Stimulated activated CD8-positive, alpha-beta memory T cell treated with anti-CD3 and anti-CD28 coated beads, Interleukin-15, amount 100 ng/mL, for 1 hour (primary cell): ENCODE measurements around the gene PRPF8.
"Not testable (repeated sequence)": the region's sequence is repeated elsewhere in the genome, so short reads cannot be mapped to it uniquely, and the experiment has no call there.

Source experiments
- DNase-seq: peaks from one replicate; pipeline ENCODE4 v3.0.0-alpha.2; 2020; ENCODE audit warnings: low read depth

PRPF8 gene

DNA sequence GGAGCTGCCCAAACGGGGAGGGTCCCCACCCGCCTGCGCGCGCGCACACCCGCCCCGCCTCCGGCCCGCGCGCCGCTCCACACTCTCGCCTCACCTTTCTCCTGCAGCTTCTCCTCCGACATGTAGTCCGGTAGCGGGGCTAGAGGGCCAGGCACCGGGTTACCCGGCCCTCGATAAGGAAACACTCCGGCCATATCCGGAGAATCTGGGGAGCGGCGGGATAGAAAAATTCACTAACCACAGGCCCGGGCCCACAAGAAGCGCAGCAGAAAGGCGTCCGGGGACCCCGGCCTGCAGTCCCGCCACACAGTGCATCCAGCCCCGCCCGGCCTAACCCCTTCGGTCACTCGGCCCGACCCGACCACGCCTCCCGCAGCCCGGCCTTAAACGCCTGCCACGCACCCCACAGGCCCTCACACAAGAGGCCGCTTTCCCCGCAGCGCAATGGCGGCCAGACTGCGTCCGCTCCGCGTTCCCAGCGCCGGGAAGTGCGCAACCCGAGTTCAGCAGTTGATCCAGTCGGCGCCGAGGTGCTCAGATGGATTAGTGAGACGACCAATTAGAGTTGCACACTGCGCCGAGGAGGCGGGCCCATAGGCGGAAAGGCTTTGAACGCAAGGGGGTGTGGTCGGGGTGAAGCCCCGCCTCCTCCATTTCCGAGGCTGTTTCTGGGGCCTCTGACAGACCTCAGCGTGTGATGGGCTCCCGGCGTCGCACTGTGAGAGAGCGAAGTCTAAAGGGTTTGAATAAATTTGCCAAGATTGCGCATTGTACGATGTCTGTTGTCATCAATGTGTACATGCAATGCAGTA lies at the start of gene PRPF8:
TSS of gene PRPF8 (minus strand) at position 490 of the 812 bp plus-strand sequence. CDS start at position 194, 296 bp downstream.
- DNase-seq, result peak; percentile 97

GRCh38 chr17:1733759-1734158 lies 49.1 kb upstream of the PRPF8 start:
- DNase-seq, result no peak

- no peak for DNase-seq
Observed at GRCh38 chr17:1732833-1733321, 48.2 kb upstream of the PRPF8 start.

- no peak for DNase-seq
Observed at GRCh38 chr17:1732241-1732832, 47.7 kb upstream of the PRPF8 start.

DNA sequence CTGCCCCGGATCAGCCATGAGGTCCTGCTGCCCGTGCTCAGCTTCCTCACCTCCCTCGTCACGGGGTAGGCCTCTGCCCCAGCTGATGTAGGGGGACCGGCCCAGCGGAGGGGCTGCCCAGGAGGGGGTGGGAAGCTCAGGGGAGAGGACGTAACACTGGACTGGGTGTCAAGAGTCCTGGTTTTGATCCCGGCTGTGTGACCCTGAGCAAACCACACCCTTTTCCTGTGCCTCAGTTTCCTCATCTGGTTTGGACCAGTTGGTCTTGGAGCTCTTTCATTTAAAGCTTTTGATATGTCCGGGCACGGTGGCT lies 46.5 kb upstream of the PRPF8 start:
- no peak for DNase-seq

GRCh38 chr17:1730326-1731193 lies 45.9 kb upstream of the PRPF8 start:
- DNase-seq, result no peak

DNA sequence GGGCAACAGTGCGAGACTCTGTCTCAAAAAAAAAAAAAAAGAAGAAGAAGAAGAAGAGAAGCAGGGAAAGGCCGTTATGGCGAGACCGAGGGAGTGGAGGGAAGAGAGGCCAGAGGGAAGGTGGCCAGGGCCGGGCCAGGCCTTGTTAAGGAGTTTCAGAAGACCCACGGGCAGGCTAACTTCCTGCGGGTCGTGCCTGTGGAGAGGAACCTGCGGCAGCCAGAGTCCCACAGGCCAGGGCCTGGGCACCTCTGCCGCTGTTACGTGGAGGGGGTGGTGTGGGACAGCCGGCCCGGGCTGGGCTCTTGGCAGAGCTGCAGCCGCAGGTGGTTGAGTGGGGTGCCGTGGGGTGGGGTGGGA lies 45.3 kb upstream of the PRPF8 start:
- no peak for DNase-seq

- no peak for DNase-seq
Observed at GRCh38 chr17:1727876-1728630, 43.4 kb upstream of the PRPF8 start.

DNA sequence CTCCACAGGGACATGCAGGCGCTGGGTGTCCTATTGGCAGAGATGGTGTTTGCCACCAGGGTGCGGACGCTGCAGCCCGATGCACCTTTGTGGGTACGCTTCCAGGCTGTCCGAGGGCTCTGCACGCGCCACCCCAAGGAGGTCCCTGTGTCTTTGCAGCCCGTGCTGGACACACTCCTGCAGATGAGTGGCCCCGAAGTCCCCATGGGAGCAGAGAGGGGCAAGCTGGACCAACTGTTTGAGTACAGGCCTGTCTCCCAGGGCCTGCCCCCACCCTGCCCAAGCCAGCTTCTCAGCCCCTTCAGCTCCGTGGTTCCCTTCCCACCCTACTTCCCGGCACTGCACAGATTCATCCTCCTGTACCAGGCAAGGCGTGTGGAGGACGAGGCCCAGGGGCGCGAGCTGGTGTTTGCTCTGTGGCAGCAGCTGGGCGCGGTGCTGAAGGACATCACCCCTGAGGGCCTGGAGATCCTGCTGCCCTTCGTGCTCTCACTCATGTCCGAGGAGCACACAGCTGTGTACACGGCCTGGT lies 42.7 kb upstream of the PRPF8 start:
- DNase-seq, result no peak

DNA sequence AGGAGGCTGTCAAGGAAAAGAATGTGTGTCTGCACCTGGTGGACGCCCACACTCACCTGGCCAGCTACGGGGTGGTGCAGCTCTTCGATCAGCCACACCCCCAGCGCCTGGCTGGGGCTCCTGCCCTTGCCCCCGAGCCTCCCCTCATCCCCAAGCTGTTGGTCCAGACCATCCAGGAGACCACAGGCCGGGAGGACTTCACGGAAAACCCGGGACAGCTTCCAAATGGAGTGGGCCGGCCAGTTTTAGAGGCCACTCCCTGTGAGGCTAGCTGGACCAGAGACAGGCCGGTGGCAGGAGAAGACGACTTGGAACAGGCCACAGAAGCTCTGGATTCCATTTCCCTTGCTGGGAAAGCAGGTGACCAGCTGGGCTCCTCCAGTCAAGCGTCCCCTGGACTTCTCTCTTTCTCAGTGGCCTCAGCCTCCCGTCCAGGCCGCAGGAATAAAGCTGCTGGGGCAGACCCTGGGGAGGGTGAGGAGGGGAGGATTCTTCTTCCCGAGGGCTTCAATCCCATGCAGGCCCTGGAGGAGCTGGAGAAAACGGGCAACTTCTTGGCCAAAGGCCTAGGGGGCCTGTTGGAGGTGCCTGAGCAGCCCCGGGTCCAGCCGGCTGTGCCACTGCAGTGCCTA lies 42.1 kb upstream of the PRPF8 start:
- no peak for DNase-seq

- DNase-seq, result no peak
Observed at GRCh38 chr17:1725642-1726511, 41.2 kb upstream of the PRPF8 start.

DNA sequence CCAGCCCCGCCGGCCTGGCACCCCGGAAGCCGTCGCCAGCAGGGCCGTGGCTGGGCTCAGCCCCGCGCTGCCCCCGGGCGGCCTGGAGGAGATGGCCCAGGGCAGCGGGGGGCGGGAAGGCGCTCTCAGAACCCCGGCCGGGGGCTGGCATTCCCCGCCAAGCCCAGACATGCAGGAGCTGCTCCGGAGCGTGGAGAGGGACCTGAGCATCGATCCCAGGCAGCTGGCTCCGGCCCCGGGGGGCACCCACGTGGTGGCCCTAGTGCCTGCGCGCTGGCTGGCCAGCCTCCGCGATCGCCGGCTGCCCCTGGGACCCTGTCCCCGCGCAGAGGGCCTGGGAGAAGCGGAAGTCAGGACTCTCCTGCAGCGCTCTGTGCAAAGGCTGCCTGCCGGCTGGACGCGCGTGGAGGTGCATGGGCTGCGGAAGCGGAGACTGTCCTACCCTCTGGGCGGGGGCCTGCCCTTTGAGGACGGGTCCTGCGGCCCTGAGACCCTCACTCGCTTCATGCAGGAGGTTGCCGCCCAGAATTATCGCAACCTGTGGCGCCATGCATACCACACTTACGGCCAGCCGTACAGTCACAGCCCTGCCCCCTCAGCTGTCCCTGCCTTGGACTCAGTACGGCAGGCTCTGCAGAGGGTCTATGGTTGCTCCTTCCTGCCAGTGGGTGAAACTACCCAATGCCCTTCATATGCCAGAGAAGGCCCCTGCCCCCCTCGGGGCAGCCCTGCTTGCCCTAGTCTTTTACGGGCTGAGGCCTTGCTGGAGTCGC lies 40.4 kb upstream of the PRPF8 start:
- DNase-seq, result no peak

GRCh38 chr17:1724351-1724868 lies 39.7 kb upstream of the PRPF8 start, which contains the start of gene WDR81:
TSS of gene WDR81 (plus strand) at chr17:1724704. CDS start at chr17:1724960, 256 bp downstream.
- DNase-seq, result peak; percentile 70

GRCh38 chr17:1722022-1722421 lies 37.4 kb upstream of the PRPF8 start:
- not testable (repeated sequence) for DNase-seq

- DNase-seq, result peak; percentile 63
Observed at GRCh38 chr17:1720856-1721386, 36.3 kb upstream of the PRPF8 start.

DNA sequence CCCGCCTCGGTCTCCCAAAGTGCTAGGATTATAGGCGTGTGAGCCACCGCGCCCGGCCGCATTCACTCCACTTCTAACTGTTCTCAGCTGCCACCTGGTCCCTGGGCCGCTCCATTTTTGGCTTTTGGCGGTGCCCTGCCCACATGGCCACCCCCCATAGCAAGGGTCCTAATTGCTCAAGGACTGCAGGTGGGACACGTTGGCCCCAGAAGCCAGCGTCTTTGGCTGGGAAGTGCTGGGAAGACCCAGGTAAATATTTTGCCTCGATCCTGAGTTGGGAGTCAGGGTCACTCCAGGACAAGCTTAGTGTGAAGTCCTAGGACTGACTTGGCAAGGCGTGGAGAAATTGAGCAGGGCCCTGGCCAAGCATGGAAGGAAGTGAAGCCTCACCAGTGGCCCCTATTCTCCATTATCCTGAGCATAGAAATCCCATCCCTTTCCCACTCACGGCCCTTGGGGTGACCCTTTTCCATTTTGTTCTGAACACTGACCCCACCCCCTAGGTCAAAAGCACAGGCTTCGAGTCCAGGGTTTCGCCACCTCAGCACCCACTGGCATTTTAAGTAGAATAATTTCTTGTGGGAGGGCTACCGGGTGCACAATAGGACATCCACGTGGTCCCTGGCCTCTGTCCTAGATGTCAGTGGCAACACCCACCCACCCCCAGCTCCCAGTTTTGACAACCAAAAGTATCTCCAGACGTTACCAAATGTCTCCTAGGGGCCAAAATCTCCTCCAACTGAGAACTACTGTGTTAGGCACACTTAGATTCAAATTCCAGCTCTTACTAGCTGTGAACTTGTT lies 33.9 kb upstream of the PRPF8 start:
- no peak for DNase-seq

DNA sequence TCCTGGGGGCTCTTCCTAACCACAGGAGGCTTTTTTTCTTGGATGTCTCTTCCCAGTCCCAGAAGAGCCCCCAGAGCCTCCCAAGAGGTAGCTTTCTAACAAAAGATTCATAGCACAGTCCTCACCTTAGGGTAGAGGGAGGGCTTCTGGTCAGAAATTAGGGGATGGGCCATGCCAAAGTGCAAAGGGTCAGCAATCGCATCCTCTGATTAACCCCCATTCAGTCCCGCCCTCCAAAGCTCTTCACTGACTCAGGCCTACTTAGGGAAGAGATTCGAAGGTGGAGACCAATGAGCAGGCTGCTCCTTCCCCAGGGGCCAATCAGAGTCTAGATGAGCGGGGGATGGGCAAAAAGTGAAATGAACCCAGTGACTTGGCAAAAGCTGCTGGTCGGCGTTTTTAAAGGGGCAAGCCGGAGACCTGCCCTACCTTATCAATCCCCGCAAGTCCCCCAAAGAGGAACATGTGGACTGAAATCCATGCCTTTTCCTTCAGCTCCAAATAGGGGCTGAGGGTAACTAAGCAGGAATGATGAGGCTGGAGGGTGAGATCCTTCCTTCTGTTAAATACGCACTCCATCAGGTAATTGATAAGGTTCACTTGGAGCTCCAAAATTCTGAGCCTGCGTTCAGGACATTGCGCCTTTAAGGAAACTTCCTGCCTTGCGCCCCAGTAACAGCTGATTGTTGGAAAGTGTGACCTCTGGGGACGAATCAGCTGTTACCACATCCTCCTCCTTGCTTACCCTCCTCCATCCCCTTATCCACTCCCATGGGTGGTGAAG lies 32.4 kb upstream of the PRPF8 start:
- peak; percentile 54 for DNase-seq
